VCaP (cell line): ENCODE data around the gene MAOB.

ENCODE experiments used
- H3K27ac ChIP-seq: fragments of 450-650 bp; 2 replicates; pipeline ENCODE4 v1.5.1; 2017
- TF ChIP-seq, protein P1 (sequence below): fragments of 450-650 bp; conservative IDR thresholded peaks from 2 replicates; pipeline ENCODE4 v1.5.1; 2017; ENCODE audit warnings: mild to moderate bottlenecking, moderate library complexity

MAOB gene

GRCh38 chrX:43836435-43837184 lies 45.6 kb downstream of the MAOB start:
- TF ChIP-seq, protein P1, sequence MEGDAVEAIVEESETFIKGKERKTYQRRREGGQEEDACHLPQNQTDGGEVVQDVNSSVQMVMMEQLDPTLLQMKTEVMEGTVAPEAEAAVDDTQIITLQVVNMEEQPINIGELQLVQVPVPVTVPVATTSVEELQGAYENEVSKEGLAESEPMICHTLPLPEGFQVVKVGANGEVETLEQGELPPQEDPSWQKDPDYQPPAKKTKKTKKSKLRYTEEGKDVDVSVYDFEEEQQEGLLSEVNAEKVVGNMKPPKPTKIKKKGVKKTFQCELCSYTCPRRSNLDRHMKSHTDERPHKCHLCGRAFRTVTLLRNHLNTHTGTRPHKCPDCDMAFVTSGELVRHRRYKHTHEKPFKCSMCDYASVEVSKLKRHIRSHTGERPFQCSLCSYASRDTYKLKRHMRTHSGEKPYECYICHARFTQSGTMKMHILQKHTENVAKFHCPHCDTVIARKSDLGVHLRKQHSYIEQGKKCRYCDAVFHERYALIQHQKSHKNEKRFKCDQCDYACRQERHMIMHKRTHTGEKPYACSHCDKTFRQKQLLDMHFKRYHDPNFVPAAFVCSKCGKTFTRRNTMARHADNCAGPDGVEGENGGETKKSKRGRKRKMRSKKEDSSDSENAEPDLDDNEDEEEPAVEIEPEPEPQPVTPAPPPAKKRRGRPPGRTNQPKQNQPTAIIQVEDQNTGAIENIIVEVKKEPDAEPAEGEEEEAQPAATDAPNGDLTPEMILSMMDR: peak; percentile 79

GRCh38 chrX:43835559-43835958 lies 46.7 kb downstream of the MAOB start:
- H3K27ac ChIP-seq: no peak overlapping the region
- TF ChIP-seq, protein P1: no peak

More at GRCh38 chrX:43836435-43837184, 45.6 kb downstream of the MAOB start:
- H3K27ac ChIP-seq: no peak overlapping the region

DNA sequence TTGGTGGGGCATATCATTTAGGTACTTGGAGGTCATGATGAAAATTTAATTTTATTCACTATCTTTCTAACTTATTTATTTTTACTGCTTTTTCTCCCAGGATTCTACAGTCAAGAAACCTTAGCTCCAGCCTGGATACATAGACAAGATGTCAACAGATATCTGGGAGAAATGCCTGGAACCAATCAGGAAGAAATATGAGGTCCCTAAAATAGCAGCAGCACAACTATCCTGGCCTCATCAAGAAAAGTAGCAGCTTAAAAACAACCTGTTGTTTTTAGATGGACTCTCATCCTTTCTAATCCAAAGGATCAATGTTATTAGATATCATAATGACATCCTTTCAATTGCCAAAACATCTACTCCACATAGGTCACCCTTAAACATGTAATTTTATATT lies 54.5 kb downstream of the MAOB start:
- TF ChIP-seq, protein P1: no peak
- H3K27ac ChIP-seq: no peak overlapping the region

- TF ChIP-seq, protein P1: no peak
- no peak overlapping the region for H3K27ac ChIP-seq
These were observed 60.2 kb downstream of the MAOB start for GRCh38 chrX:43822014-43822413.

GRCh38 chrX:43817444-43817843 lies 64.8 kb downstream of the MAOB start:
- TF ChIP-seq, protein P1: no peak
- no peak overlapping the region for H3K27ac ChIP-seq

GRCh38 chrX:43815209-43815608 lies 67.0 kb downstream of the MAOB start:
- H3K27ac ChIP-seq: no peak overlapping the region
- TF ChIP-seq, protein P1: no peak

DNA sequence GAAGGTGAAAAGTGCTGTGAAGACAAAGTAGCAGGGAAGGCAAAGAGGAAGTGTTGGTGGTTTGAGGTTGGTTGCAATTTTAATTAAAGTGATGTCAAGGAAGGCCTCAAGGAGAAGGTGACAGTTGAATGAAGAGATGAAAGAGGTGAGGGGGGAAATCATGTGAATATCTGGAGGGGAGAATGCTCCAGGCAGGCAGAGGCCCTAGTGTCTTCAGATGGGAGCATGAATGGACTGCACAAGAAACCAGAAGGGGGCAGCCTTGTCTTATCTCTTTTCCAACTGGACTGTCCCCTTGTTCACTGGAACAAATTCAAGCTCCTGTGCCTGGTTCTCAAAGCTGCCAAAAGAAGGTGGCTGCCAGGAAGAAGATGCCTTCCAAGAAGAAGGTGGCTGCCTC lies 68.4 kb downstream of the MAOB start:
- TF ChIP-seq, protein P1: no peak
- no peak overlapping the region for H3K27ac ChIP-seq
